Endothelial cell of umbilical vein (primary cell): ENCODE measurements around the gene BBLN. TPM values are rescaled to one million over a fixed set of nuclear protein-coding genes. Genes with fewer than 3 reads are reported as not detected.

Experiments
- BruUV-seq: library from RNA; stranded (reverse); fragments of 400-500 nt; replicated peaks from 2 replicates; lab custom pipeline; 2021; lab: Mats Ljungman, UMichigan
- CTCF ChIA-PET: fragments of 300-600, 350-600 bp; sonication (Branson Sonifier 250); formaldehyde crosslinking; loops from one replicate; lab custom pipeline; 2021; ENCODE audit warnings: antibody characterized with exemption, inconsistent platforms; lab: Charles Lee
- POLR2A ChIA-PET: fragments of 300-600, 350-600 bp; sonication (Branson Sonifier 250); formaldehyde crosslinking; loops from one replicate; lab custom pipeline; 2021; ENCODE audit warnings: antibody characterized with exemption, inconsistent platforms; lab: Charles Lee
- DNase-seq: peaks from one replicate; pipeline ENCODE4 v3.0.0-alpha.2; 2011; ENCODE audit warnings: low read depth, low spot score
- FAIRE-seq: peaks from 2 replicates; lab custom pipeline; 2011; peaks lifted over from hg19 to GRCh38; lab: Jason Lieb, UNC
- H2AFZ ChIP-seq: 2 replicates; pipeline ENCODE4 v1.6.0; 2012; ENCODE audit warnings: low read depth, low read length, control low read depth, inconsistent platforms
- H3K27ac ChIP-seq: 2 replicates; pipeline ENCODE4 v1.5.1; 2011; ENCODE audit warnings: low read depth, mild to moderate bottlenecking, control low read depth, low read length, moderate library complexity; ENCODE audit not compliant: insufficient read depth
- H3K27me3 ChIP-seq, 2 experiments: 2 replicates each; pipeline versions ENCODE4 v1.6.0 to v1.6.1; 2011; ENCODE audit warnings: low read length in 2 of 2, mixed read lengths in 1 of 2; ENCODE audit not compliant: control insufficient read depth in 2 of 2, insufficient read depth in 2 of 2
- H3K36me3 ChIP-seq, 2 experiments: 2 replicates in 1 of 2; 3 replicates in 1 of 2; pipeline ENCODE4 v1.5.1; 2011; ENCODE audit warnings: low read length in 2 of 2, mild to moderate bottlenecking in 1 of 2, moderate library complexity in 1 of 2; ENCODE audit not compliant: control insufficient read depth in 2 of 2, insufficient read depth in 2 of 2; ENCODE audit errors: extremely low read depth in 1 of 2
- H3K4me1 ChIP-seq: 3 replicates; pipeline ENCODE4 v1.5.1; 2011; ENCODE audit warnings: mild to moderate bottlenecking, low read length; ENCODE audit not compliant: control insufficient read depth, insufficient read depth; ENCODE audit errors: extremely low read depth
- H3K4me2 ChIP-seq: 2 replicates; pipeline ENCODE4 v1.6.1; 2011; ENCODE audit warnings: low read length, control low read depth, mixed read lengths; ENCODE audit not compliant: insufficient read depth
- H3K4me3 ChIP-seq, 3 experiments: fragments of 200-600 bp in 1 of 3; sonication (generic), shearing (Covaris generic) in 1 of 3; replicated peaks in 1 of 3; 2 replicates each; pipeline ENCODE4 v1.5.1; 2011 to 2016; ENCODE audit warnings: control low read depth in 3 of 3, low read length in 3 of 3, mild to moderate bottlenecking in 2 of 3, inconsistent platforms in 1 of 3, low read depth in 1 of 3, moderate library complexity in 1 of 3; ENCODE audit not compliant: insufficient read depth in 1 of 3
- H3K79me2 ChIP-seq: 2 replicates; pipeline ENCODE4 v1.6.0; 2012; ENCODE audit warnings: low read length, inconsistent platforms; ENCODE audit not compliant: control insufficient read depth, insufficient read depth
- H3K9ac ChIP-seq: replicated peaks from 2 replicates; pipeline ENCODE3; 2011; ENCODE audit warnings: low read length, control low read depth; ENCODE audit not compliant: insufficient read depth; ENCODE audit errors: extremely low read depth
- H3K9me1 ChIP-seq: replicated peaks from 3 replicates; pipeline ENCODE4 v1.6.0; 2011; ENCODE audit warnings: mild to moderate bottlenecking, low read length; ENCODE audit not compliant: control insufficient read depth, insufficient read depth; ENCODE audit errors: extremely low read depth
- H3K9me3 ChIP-seq: replicated peaks from 2 replicates; pipeline ENCODE4 v1.5.1; 2012; ENCODE audit warnings: low read length, inconsistent platforms; ENCODE audit not compliant: control insufficient read depth, insufficient read depth
- H4K20me1 ChIP-seq: replicated peaks from 2 replicates; pipeline ENCODE3; 2011; ENCODE audit warnings: mild to moderate bottlenecking, low read length; ENCODE audit not compliant: control insufficient read depth, insufficient read depth; ENCODE audit errors: extremely low read depth
- FOS ChIP-seq: IDR thresholded peaks from 2 replicates; pipeline ENCODE4 v1.6.1; 2011; ENCODE audit warnings: mild to moderate bottlenecking, low read length, moderate library complexity, borderline replicate concordance; ENCODE audit not compliant: insufficient read depth
- GATA2 ChIP-seq: IDR thresholded peaks from 2 replicates; pipeline ENCODE4 v1.7.0; 2011; ENCODE audit warnings: low read depth, mild to moderate bottlenecking, moderate library complexity, mixed read lengths, low read length; ENCODE audit not compliant: insufficient read length, insufficient read depth
- JUN ChIP-seq: IDR thresholded peaks from 2 replicates; pipeline ENCODE4 v1.6.1; 2011; ENCODE audit warnings: borderline replicate concordance, low read depth; ENCODE audit not compliant: insufficient read length, insufficient read depth
- MYC ChIP-seq: IDR thresholded peaks from one replicate; pipeline ENCODE4 v1.6.1; 2011; ENCODE audit warnings: mild to moderate bottlenecking, low read depth, low read length
- POLR2A ChIP-seq: IDR thresholded peaks from 2 replicates; pipeline ENCODE4 v1.6.1; 2012; ENCODE audit warnings: low read depth, mild to moderate bottlenecking, control low read depth, low read length
- dilution Hi-C: fragments of 300-500 bp; cut with MboI; formaldehyde crosslinking; loops from one replicate; pipeline ENCODE4 v1.15.0; 2019; ENCODE audit warnings: low sequenced_read_pairs; ENCODE audit not compliant: extremely low pct_ligation_motif_present
- intact Hi-C: fragments of 100-400 bp; cut with micrococcal nuclease; formaldehyde crosslinking; loops from one replicate; pipeline ENCODE4 v1.10.0; 2022
- polyA plus RNA-seq, 4 experiments: library from polyadenylated mRNA; depleted of rRNA in 3 of 4; stranded (reverse) in 3 of 4; unstranded in 1 of 4; fragments of >200 nt; gene quantifications; 2 replicates each; pipeline versions ENCODE4 v1.2.1 to v1.2.3, GENCODE V29; 2011 to 2012; ENCODE audit warnings: missing spikeins in 1 of 4
- total RNA-seq: library from RNA; stranded (reverse); gene quantifications from 2 replicates; pipeline ENCODE4 v1.2.3, GENCODE V29; 2021
- TF ChIP-seq, protein P1 (sequence below): IDR thresholded peaks from 2 replicates; pipeline ENCODE4 v1.6.1; 2011; ENCODE audit not compliant: insufficient read depth, insufficient read length
- TF ChIP-seq, protein P2 (sequence below), 2 donors: IDR thresholded peaks; 1 replicate in 1 of 2; 2 replicates in 1 of 2; pipeline ENCODE4 v1.5.1; 2011; ENCODE audit warnings: low read length in 2 of 2, mild to moderate bottlenecking in 2 of 2, moderate library complexity in 2 of 2, control low read depth in 1 of 2, inconsistent platforms in 1 of 2, low read depth in 1 of 2; ENCODE audit not compliant: insufficient read depth in 1 of 2; ENCODE audit errors: extremely low read depth in 1 of 2

Gene BBLN
- total and polyA plus RNA-seq, 2 donors (not counting 3 experiments of a cell fraction or from before 2014, with no cell fraction given), result 51.0 to 124 TPM

DNA sequence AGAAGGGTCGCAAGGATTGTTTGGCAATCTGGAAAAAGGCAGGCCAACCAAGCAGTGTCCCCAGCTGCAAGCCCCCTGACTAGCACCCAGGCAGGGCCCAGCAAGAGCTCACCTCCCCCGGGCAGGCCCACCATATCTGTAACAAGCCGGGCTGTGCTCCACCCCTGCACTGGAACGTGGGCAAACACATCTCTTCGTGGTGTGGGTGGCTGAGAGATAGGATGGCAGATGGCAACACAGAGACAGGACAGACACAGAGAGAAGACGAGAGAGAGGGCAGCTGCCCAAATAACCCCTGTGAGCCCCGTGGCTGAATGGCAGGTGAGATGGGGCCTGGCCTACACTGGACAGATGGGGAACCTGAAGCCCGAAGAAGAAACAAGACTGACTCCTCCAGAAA, 9.4 kb downstream of the BBLN start:
- Histone ChIP-seq H3K9me3 (no peaks in the 10 kb centered on the region), H3K9ac (no peak overlapping the region), H3K79me2 (no peaks in the 10 kb centered on the region), H3K27me3 (no peaks in the 10 kb centered on the region), H3K27ac (no peak overlapping the region), H3K4me1 (no peaks in the 10 kb centered on the region), H3K9me1 (no peaks in the 10 kb centered on the region), H4K20me1 (no peaks in the 10 kb centered on the region), H3K4me3 (no peak overlapping the region), H3K36me3 (peaks cover 8 to 44% of the 10 kb centered on the region in 2 experiments), H2AFZ (no peak overlapping the region), H3K4me2 (no peak overlapping the region)
- DNase-seq (no peak), FAIRE-seq (no peak)
- dilution Hi-C loops (no loop called here), intact Hi-C loops (no loop called here)
- TF ChIP-seq MYC, result no peak
- TF ChIP-seq JUN, result no peak
- TF ChIP-seq, protein P1, sequence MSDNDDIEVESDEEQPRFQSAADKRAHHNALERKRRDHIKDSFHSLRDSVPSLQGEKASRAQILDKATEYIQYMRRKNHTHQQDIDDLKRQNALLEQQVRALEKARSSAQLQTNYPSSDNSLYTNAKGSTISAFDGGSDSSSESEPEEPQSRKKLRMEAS, result no peak
- TF ChIP-seq POLR2A, result no peak
- TF ChIP-seq, protein P2, sequence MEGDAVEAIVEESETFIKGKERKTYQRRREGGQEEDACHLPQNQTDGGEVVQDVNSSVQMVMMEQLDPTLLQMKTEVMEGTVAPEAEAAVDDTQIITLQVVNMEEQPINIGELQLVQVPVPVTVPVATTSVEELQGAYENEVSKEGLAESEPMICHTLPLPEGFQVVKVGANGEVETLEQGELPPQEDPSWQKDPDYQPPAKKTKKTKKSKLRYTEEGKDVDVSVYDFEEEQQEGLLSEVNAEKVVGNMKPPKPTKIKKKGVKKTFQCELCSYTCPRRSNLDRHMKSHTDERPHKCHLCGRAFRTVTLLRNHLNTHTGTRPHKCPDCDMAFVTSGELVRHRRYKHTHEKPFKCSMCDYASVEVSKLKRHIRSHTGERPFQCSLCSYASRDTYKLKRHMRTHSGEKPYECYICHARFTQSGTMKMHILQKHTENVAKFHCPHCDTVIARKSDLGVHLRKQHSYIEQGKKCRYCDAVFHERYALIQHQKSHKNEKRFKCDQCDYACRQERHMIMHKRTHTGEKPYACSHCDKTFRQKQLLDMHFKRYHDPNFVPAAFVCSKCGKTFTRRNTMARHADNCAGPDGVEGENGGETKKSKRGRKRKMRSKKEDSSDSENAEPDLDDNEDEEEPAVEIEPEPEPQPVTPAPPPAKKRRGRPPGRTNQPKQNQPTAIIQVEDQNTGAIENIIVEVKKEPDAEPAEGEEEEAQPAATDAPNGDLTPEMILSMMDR (IDR thresholded peaks at IDR 0.05; ENCODE audit: extremely low read depth in 1 of 2, insufficient read depth in 1 of 2, low read depth in 1 of 2, low read length in 2 of 2), result no peak
- TF ChIP-seq FOS, result no peak
- ChIA-PET CTCF (interaction anchor here (0.8 kb wide), 1 partner anchor 12 kb away, joined by 3 read pairs; no protein-coding TSS in a partner anchor), POLR2A (no interaction called here)
- no TSS peak for BruUV-seq

DNA sequence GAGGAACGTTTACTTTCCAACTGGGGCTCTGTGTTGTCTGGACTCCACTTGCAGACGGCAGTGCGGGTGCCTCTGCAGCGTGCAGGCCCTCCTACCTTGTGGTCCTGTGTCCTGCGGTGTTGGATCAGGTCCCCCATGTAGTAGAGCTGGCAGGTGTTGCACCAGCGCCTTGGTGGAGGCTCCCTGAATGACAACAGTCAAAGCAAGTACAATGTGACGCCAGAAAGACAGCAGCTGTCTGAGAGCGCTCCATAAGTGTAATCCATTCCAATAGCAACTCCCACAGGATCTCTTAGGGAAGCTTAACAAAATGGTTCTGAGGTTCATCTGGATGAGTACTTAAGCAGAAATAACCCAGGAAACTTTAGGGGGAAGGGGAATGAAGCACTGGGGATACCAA, 9.9 kb downstream of the BBLN start:
- H3K9ac ChIP-seq, result no peak overlapping the region
- BruUV-seq, result no TSS peak
- no peaks in the 10 kb centered on the region for H3K4me1 ChIP-seq
- no peak for DNase-seq
- H3K79me2 ChIP-seq, result no peaks in the 10 kb centered on the region
- TF ChIP-seq GATA2, result no peak
- TF ChIP-seq JUN, result no peak
- no peak for TF ChIP-seq FOS
- TF ChIP-seq MYC, result no peak
- ChIA-PET POLR2A (no interaction called here), CTCF (interaction anchor here (0.8 kb wide), 1 partner anchor 12 kb away, joined by 3 read pairs; no protein-coding TSS in a partner anchor)
- no peak overlapping the region for H3K4me2 ChIP-seq
- no peaks in the 10 kb centered on the region for H4K20me1 ChIP-seq
- no peak overlapping the region for H2AFZ ChIP-seq
- intact Hi-C loops, result no loop called here
- no peaks in the 10 kb centered on the region for H3K9me3 ChIP-seq
- no peaks in the 10 kb centered on the region for H3K27me3 ChIP-seq
- no peak overlapping the region for H3K27ac ChIP-seq
- peaks cover 8 to 45% of the 10 kb centered on the region in 2 experiments for H3K36me3 ChIP-seq
- H3K9me1 ChIP-seq, result no peaks in the 10 kb centered on the region
- dilution Hi-C loops, result no loop called here
- FAIRE-seq, result no peak
- no peak overlapping the region for H3K4me3 ChIP-seq
